CD4-positive, alpha-beta T cell treated with Interleukin-2 at 100 ng/mL for 4 hours (primary cell): ENCODE results near the gene PTH2R.
"Not testable (repeated sequence)": the region's sequence is repeated elsewhere in the genome, so short reads cannot be mapped to it uniquely, and the experiment has no call there.

Source experiments
- DNase-seq: peaks from one replicate; pipeline ENCODE4 v3.0.0-alpha.2; 2020; ENCODE audit warnings: low spot score

The PTH2R gene

DNA sequence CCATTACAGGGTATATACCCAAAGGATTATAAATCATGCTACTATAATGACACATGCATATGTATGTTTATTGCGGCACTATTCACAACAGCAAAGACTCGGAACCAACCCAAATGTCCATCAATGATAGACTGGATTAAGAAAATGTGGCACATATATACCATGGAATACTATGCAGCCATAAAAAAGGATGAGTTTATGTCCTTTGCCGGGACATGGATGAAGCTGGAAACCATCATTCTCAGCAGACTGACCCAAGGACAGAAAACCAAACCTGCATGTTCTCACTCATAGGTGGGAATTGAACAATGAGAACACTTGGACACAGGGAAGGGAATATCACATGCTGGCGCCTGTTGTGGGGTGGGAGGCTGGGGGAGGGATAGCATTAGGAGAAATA is 9.8 kb upstream of the PTH2R start:
- DNase-seq: not testable (repeated sequence)

DNA sequence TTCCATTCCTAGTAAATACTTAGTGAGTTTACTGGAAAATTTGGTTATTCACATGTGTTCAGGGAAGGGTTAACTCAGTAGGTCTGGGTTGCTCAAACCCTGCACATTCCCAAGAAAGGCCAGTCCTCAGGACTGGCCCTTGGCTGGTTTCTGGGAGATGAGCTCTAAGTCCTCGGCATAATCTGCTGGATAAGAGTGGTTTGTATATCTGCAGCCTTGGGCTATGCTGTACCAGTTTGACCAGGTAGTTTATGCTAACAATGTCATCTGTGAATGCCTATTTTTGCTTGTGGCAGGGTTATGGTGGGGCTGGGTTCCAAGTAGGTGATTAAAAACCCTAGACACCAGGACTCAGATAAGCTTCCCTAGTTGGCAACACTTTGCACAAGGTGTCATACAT is 7.4 kb upstream of the PTH2R start:
- DNase-seq: no peak

DNA sequence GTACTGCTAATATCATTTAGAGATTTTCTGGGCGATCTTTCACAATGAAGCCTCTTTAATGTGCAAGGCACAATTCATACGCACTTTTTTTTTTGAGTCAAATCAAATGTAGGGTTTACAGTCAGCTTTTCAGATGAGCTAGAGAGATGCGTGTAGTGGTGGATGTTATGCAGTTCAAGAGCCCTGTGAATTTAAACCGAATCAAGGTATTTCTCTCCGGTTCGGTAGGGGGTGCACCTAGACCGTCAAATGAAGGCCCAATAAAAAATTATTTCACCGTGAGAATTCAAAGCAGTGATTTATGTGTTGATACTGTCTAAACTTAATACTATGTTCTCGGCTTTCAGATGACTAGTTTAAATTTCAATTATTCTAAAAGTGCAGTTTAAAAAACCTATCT is 1.1 kb downstream of the PTH2R start:
- no peak for DNase-seq

DNA sequence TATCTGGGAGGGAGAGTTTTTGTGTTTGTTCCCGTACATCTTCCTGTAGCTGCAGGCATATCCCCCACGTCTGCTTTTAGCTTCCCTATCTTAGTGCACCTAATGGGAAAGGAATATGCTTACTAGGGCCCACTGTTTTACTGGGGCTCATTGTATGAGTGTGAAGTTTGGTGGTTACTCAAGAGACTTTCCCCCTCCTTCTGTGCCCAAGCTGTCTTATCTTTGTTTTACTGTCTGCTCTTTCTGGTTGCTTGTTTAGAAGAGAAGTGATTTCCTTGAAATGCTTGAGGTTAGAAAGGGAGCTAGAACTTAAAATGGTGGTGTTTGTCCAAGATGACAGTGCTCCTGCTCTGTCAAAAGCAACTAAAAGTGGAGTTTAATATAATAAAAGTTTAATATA is 7.3 kb downstream of the PTH2R start:
- DNase-seq: no peak

DNA sequence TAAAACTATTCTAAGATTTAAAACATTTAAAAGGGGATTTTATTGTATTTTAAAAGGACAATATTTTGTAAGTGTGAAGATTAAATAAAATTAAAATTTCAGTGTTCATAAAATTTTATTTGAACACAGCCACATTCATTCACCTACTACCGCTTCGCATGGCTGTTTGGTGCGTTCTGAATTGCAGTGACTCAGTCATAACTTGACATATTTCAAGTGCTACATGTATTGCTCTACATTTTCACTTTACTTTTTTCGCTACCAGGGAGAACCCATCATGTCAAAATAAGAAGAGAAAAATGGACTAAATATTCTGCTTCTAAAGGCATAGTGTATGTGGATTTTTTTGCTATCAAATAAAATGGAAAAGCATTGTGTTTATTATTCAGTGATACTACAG is 8.7 kb downstream of the PTH2R start:
- DNase-seq: no peak

DNA sequence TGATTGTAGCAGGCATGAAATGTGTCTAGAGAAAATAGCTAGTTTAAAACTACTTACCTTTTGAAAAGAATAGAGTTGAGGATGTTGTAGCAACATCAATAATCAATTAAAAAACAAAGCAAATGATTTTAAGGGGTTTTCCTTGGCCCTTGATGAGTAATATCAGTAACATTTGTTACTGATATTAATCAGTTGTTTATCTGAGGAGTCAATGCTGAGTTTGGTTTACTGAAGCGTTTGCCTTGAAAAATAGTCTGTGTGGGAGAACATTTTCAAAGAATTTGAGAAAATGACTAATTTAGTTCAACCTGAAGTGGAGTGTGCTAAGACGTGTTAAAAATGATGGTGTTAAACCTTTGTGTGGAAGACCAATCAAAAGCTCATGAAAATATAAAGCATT is 9.3 kb downstream of the PTH2R start:
- no peak for DNase-seq

DNA sequence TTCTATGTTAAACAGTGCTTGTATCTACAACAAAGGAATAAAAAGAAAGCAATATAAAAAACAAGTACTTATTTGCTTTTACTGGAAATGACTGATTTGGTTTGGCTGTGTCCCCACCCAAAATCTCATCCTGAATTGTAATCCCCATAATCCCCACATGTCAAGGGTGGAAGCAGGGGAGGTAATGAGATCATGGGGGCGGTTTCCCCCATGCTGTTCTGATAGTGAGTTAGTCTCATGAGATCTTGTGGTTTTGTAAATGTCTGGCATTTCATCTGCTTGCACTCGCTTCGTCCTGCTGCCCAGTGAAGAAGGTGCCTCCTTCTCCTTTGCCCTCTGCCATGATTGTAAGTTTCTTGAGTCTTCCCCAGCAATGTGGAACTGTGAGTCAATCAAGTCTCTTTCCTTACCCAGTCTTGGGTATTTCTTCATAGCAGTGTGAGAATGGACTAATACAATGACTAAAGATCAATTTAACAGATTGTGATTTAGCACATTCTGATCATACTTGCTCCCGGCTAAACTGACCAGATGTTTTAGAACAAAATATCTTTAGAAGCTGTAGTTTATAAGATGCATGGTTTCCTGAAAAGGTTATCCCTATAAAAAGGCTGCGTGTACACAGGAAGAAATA is 19.9 kb downstream of the PTH2R start:
- no peak for DNase-seq

DNA sequence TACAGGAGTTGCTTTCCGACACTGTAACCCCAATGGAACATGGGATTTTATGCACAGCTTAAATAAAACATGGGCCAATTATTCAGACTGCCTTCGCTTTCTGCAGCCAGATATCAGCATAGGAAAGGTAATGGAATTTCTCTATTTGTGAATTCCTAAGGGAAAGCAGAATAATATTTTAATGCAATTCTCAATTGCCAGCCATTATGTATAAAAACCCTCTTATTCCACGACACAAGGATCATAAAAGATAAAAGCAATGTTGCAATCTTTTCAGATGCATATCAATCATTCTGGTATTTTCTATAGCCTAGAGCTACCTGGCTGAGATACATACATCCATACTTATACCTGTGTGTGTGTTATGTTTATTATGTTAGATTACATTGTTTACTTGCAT is 31.2 kb downstream of the PTH2R start:
- DNase-seq: no peak

DNA sequence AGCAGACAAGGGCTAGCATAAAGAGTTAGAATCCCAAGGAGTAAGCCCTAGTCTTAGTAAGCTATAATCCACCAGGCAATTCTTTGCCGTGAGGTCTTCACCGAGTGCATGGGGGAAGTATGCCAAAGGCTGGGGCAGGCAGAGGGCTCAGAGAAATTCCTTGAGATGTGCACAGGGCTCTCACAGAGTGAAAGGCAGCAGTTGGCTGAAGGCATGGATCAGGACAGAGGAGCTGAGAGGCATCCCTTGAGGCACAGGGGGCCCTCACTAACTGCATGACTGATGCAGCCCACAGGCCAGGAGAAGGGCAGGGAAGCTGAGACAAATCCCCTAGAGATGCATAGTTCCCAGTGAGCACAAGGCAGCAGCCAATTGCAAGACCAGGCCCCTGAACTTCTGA is 34.1 kb downstream of the PTH2R start:
- no peak for DNase-seq

DNA sequence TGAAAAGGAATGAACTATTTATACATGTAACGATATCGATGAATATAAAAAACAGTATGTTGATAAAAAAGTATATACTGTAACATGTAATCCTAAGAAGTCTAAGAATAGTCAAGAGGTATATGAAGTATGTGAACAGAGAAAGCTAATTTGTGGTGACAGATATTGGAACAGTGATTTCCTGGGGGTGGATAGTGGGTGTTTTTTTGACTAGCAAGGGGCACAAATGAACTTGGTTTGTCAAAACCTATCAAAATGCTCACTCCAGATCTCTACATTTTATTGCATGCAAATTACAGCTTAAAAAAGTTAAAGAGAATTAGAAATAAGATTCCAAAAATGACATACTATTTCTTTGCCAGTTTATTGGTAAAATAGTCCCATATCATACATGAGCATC is 35.4 kb downstream of the PTH2R start:
- no peak for DNase-seq

DNA sequence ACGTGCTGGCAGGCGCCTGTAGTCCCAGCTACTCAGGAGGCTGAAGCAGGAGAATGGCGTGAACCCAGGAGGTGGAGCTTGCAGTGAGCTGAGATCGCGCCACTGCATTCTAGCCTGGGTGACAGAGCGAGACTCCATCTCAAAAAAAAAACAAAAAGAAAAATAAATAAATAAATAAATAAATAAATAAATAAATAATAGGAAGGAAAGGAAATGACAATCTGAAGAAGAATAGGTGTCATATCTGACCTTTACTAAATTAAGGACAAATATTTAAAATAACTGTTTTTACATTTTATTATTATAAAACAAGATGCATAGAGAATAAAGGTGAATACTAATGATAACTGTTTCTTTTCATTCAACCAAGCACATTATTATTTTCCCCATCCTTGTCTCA is 40.9 kb downstream of the PTH2R start:
- DNase-seq: not testable (repeated sequence)

DNA sequence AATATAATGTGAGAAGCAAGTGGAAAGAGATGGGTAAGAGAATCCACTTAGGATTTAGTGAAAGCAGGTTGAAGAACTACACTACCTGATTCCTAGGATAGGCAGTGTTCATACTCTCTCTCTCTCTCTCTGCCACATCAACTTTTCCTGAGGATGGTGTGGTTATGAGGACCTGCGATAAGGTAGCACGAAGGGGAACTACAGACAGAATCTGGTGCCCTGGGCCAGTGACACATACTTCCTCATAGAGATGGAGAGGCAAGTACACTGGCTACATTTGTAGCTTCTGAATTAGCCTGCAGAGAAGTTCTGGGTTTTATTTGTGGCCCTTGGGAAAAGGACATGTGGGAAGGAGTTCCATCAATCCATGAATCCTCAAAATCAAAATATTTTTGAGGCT is 44.5 kb downstream of the PTH2R start:
- no peak for DNase-seq

DNA sequence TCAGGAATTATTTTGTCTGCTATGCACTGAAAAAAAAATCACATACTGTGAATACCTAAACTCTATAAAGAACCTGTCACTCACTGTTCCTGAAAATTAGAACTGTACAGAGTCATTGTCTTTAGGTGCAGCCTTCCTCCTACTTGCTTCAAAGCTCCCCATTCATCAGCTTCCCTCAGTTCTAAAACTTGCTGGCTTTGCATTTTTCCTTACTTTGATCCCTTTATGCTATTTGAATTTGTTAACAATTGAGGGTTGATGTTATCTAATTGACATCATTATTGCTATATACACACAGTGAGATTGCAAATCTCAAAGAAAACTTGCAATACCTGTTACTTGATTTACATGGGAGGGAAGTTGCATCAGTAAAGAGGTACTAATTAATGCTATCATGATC is 48.3 kb downstream of the PTH2R start:
- DNase-seq: no peak

DNA sequence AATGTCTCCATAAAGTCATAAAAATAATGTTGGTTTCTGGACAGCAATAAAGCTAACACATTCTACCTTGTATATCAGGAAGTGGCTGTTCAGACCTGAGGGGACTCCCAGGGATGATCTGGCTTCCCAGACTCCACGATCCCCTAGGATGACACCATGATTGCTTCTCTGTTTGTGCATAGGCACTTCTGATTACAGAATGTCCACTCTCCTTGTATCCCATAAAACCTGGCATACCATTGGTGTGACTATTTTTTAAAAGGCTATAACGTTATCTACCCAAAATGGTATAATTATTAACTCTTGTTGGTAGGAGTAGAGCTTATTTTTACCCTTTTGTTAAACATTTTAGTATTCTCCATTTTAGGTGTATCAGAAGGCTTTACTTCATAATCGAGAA is 57.1 kb downstream of the PTH2R start:
- DNase-seq: no peak

DNA sequence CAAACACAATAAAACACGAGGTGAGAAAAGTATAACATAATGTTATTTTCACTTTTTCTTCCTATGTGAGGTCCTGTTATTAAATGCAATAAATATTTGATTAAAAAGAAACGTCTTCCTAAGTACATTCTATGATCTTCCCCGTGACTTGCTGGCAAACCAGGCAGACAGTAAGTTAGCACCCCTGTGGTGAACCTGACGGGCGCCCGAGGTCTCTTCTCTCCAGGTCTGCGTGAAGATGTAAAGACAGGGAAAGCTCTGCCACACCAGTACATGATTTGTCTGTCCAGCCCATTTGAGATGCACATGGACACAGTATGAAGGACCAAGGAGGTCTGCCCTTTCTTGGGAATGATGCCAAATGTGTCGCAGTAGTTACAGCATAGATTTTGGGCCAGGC is 57.6 kb downstream of the PTH2R start:
- no peak for DNase-seq

DNA sequence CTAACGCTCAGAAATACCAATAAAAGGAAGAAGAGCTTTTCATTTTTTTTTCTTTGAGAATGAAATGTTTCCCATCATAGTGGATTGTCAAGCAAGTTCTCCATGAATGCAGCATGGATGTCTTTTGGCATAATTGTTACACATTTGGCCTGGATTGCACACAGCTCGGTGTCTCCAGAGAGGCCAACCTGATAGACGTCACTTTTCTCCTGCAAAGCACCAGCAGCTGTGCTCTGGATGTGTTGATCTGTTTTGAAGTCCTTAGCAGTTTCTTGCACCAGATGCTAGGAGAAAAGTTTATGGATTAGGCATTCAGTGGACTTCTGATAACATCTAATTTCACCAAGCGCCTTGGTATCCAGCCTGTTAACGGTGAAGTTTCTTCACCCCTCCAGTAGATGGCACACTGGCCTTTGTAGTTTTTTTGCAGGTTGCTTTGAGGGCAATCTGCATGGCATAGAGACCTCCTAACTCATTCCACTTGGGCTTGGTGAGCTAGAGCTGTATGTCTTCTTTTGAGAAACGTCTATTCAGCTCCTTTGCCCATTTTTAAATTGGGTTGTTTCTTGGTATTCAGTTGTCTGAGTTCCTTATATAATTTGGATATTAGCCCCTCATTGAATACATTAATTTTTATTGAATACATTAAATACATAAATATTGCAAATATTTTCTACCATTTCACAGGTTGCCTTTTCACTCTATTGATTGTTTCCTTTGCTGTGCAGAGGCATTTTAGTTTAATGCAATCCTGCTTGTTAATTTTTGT is 59.7 kb downstream of the PTH2R start:
- no peak for DNase-seq

DNA sequence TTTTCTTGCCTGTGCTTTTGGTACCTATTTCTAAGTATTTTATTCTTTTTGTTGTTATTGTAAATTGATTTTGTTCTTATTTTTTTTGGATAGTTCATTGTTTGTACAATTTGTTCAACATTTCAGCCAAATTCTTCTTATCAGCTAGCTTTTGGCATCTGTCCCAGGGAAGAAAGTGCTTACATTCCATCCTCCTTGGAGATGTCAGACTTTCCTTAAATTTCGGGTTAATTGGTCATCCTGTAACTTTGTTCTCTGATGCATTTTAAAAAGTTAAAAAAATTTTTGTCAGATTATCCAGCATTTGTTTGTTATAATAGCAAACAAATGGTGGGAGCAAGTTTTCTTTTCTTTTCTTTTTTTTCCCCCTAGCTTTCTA is 60.3 kb downstream of the PTH2R start:
- no peak for DNase-seq

DNA sequence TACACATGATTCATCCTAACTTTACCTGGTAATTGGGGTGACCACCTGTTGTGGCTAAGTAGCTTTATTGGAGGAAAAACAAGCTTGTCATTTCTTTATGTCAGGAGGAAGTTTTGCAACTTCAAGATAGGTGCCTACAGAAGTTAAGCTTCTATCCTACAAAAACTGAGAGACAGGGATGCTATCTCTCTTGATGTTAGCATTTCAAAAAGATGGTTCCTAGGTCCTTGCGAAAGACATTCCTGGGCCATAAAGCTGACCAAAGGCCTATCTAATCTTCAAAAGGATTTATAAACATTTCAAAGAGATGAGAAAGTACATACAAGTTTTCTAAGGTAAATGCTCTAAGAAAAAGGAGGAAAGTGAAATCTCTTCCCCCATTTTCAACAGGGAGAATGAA is 61.0 kb downstream of the PTH2R start:
- DNase-seq: no peak

DNA sequence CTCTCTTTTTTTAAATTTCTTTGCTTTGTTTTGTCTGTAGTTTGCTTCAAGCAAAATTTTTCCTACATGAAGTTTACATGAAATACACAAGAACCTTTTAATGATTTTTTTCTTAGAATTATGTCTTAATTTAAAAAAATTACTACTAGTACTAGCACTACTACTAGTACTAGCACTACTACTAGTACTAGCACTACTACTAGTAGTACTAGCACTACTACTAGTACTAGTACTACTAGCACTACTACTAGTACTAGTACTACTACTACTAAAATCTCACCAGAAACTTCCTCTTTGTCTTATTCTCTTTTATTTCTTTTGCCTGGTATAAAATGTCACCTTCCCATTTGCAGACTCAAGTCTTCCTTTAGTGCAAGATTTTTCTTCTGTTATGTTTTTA is 71.1 kb downstream of the PTH2R start:
- DNase-seq: no peak

DNA sequence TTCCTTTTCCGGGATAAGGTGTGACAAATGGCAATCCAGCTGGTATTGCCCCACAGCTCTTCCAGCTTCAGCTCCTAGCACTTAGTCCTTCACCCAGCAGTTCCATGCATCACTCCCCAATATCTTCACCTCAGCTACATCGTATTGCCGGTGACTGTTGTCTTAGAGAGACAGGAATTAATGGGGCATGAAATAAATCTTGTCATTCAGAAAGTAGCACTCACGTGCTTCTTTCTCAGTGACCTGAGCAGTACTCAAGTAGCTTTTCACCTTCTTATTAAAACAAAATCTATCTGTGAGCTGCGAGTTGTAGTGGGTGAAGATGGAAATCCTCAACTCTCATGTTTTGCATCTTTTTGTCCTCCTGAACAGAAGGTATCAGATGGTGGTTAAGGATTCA is 72.8 kb downstream of the PTH2R start:
- DNase-seq: no peak

DNA sequence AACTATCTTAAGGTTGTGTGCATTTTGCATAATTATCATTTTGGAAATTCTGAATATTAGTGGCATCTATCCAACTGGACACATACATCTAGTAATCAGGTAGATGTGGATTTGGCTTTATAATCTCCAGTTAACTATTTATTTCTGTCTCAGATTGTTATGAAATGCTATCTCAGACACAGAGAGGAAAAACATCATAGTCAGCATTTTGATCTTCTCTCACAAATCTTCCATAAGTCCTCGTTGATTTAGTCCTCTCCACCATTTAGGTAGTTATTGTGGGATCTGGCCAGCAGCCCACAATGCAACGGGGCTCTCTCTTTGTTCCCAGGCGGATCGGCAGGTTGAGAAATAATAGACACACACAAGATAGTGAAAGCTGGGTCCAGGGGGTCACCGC is 75.4 kb downstream of the PTH2R start:
- DNase-seq: not testable (repeated sequence)

DNA sequence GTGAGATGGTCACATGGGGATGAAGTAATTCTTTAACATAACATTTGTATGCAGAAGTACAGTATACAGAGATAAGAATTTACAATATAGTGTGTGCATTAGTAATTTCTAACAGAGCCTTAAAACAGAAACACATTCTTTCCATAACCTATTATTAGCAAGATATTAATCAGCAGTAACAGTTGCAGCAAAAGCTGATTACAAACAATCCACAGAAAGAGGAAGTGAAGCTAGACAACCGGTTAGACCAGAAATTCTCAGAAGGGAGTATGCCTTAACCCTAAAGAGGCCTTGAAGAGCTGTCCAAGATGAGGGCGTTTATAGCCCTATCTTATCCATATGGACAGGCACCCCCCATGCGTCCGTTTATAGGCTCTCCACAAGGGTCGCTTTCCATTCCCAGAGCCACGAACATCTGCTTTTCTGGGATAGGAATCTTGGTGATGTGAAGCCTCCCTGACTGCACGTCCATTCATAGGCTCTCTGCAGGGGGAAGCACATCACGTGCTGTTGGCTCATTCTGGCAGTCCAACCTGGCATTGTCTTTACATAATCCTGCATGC is 75.9 kb downstream of the PTH2R start:
- not testable (repeated sequence) for DNase-seq

DNA sequence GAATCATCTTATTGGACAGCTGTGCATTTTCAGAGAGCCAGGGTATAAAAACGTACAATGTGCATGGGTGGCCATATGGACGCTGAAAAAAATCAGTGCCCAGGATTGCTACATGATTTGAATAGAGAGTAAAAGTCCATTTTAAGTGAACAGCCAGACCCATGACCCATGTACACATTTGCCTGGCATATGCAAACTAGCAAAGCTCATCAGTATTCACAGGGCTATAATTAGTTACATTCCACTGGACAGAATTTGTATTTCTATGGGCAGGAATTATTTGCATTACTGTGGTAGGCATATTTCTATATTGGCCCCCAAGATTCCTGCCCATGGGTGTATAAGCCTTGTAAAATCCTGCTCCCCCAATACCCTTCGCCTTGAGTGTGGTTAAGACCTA is 78.8 kb downstream of the PTH2R start:
- DNase-seq: no peak
